HG03565 (cell line): ENCODE data around the gene SYTL3.

Experiments used
- ATAC-seq: cut with Tn5 transposase; IDR thresholded peaks from one replicate; pipeline ENCODE4 v1.9.1; 2021; ENCODE audit warnings: mild to moderate bottlenecking, moderate library complexity; ENCODE audit not compliant: unreplicated experiment

Gene SYTL3

GRCh38 chr6:158810155-158811095, 160.6 kb downstream of the SYTL3 start:
- no peak for ATAC-seq

- ATAC-seq = no peak
Measured at GRCh38 chr6:158812611-158813010, 162.8 kb downstream of the SYTL3 start.

- no peak for ATAC-seq
Measured at GRCh38 chr6:158813032-158813431, 163.2 kb downstream of the SYTL3 start.
